HAP-1 (cell line): ENCODE measurements around the gene STX16.

Source experiments
- DNase-seq, 2 experiments: peaks; one replicate each; pipeline ENCODE4 v3.0.0-alpha.2; 2016 to 2020; ENCODE audit warnings: low spot score in 2 of 2
- H3K27me3 ChIP-seq: fragments of 250-450 bp; sonication (Bioruptor Pico); 2 replicates; pipeline ENCODE4 v1.5.1; 2020; ENCODE audit warnings: low read depth, mild to moderate bottlenecking, moderate library complexity
- H3K36me3 ChIP-seq: fragments of 250-450 bp; sonication (Bioruptor Pico); replicated peaks from 2 replicates; pipeline ENCODE4 v1.5.1; 2020; ENCODE audit warnings: mild to moderate bottlenecking
- H3K4me1 ChIP-seq: fragments of 250-450 bp; sonication (Bioruptor Pico); 2 replicates; pipeline ENCODE4 v1.5.1; 2020; ENCODE audit warnings: mild to moderate bottlenecking
- H3K4me3 ChIP-seq: fragments of 250-450 bp; sonication (Bioruptor Pico); 2 replicates; pipeline ENCODE4 v1.5.1; 2020; ENCODE audit warnings: mild to moderate bottlenecking, moderate library complexity
- H3K9me3 ChIP-seq: fragments of 250-450 bp; sonication (Bioruptor Pico); 2 replicates; pipeline ENCODE4 v1.5.1; 2020; ENCODE audit warnings: mild to moderate bottlenecking, moderate library complexity
- in situ Hi-C: fragments of 300-500 bp; cut with MboI; formaldehyde crosslinking; loops from 3 replicates; pipeline ENCODE4 v1.14.3; 2020; ENCODE audit warnings: low sequenced_read_pairs, inconsistent platforms, mixed read lengths

STX16 gene

GRCh38 chr20:58660855-58661597 is 9.9 kb downstream of the STX16 start:
- Histone ChIP-seq H3K4me3 (no peak overlapping the region), H3K4me1 (peaks cover 42% of the 10 kb centered on the region), H3K27me3 (no peaks in the 10 kb centered on the region), H3K9me3 (no peaks in the 10 kb centered on the region), H3K36me3 (peaks cover 5% of the 10 kb centered on the region)
- DNase-seq: no peak
- in situ Hi-C loops: no loop called here

- Histone ChIP-seq H3K36me3 (peaks cover 7% of the 10 kb centered on the region), H3K9me3 (no peaks in the 10 kb centered on the region), H3K4me3 (no peak overlapping the region), H3K27me3 (no peaks in the 10 kb centered on the region), H3K4me1 (peaks cover 40% of the 10 kb centered on the region)
- no peak for DNase-seq
- in situ Hi-C loops: no loop called here
Measured at GRCh38 chr20:58661598-58662473, 10.8 kb downstream of the STX16 start.

- peaks cover 29% of the 10 kb centered on the region for H3K4me1 ChIP-seq
- in situ Hi-C loops: no loop called here
Measured at GRCh38 chr20:58664331-58664730, 13.2 kb downstream of the STX16 start.

GRCh38 chr20:58664883-58665282 is 13.8 kb downstream of the STX16 start:
- in situ Hi-C loops: no loop called here
- Histone ChIP-seq H3K36me3 (peaks cover 22% of the 10 kb centered on the region), H3K4me3 (no peak overlapping the region), H3K4me1 (peaks cover 34% of the 10 kb centered on the region), H3K27me3 (no peaks in the 10 kb centered on the region), H3K9me3 (no peaks in the 10 kb centered on the region)
- DNase-seq: no peak

More at GRCh38 chr20:58664331-58664730, 13.2 kb downstream of the STX16 start:
- Histone ChIP-seq H3K4me3 (no peak overlapping the region), H3K9me3 (no peaks in the 10 kb centered on the region), H3K27me3 (no peaks in the 10 kb centered on the region), H3K36me3 (peaks cover 20% of the 10 kb centered on the region)
- no peak for DNase-seq

- Histone ChIP-seq H3K9me3 (no peaks in the 10 kb centered on the region), H3K4me3 (no peak overlapping the region), H3K27me3 (no peaks in the 10 kb centered on the region), H3K4me1 (peaks cover 38% of the 10 kb centered on the region), H3K36me3 (peaks cover 29% of the 10 kb centered on the region)
- in situ Hi-C loops: no loop called here
- DNase-seq: peak in 1 of 2 experiments; percentile 67
Measured at GRCh38 chr20:58665606-58666005, 14.5 kb downstream of the STX16 start.

GRCh38 chr20:58666702-58667101 is 15.6 kb downstream of the STX16 start:
- in situ Hi-C loops: no loop called here
- Histone ChIP-seq H3K27me3 (no peaks in the 10 kb centered on the region), H3K9me3 (no peaks in the 10 kb centered on the region), H3K4me1 (peaks cover 38% of the 10 kb centered on the region), H3K36me3 (peaks cover 32% of the 10 kb centered on the region), H3K4me3 (no peak overlapping the region)
- no peak for DNase-seq

GRCh38 chr20:58667975-58668374 is 16.9 kb downstream of the STX16 start:
- Histone ChIP-seq H3K9me3 (no peaks in the 10 kb centered on the region), H3K36me3 (peaks cover 41% of the 10 kb centered on the region), H3K4me1 (peaks cover 38% of the 10 kb centered on the region), H3K4me3 (no peak overlapping the region), H3K27me3 (no peaks in the 10 kb centered on the region)
- in situ Hi-C loops: no loop called here
- no peak for DNase-seq

GRCh38 chr20:58668901-58669286 is 17.8 kb downstream of the STX16 start:
- Histone ChIP-seq H3K4me1 (peaks cover 38% of the 10 kb centered on the region), H3K27me3 (no peaks in the 10 kb centered on the region), H3K36me3 (peaks cover 50% of the 10 kb centered on the region), H3K9me3 (no peaks in the 10 kb centered on the region), H3K4me3 (no peak overlapping the region)
- in situ Hi-C loops: no loop called here
- DNase-seq: no peak

GRCh38 chr20:58669287-58670006 is 18.4 kb downstream of the STX16 start:
- Histone ChIP-seq H3K27me3 (no peaks in the 10 kb centered on the region), H3K9me3 (no peaks in the 10 kb centered on the region), H3K36me3 (peaks cover 55% of the 10 kb centered on the region), H3K4me3 (no peak overlapping the region), H3K4me1 (peaks cover 35% of the 10 kb centered on the region)
- in situ Hi-C loops: no loop called here
- no peak for DNase-seq

- H3K27me3 ChIP-seq: no peaks in the 10 kb centered on the region
- H3K4me3 ChIP-seq: no peak overlapping the region
- DNase-seq: no peak
- H3K9me3 ChIP-seq: no peaks in the 10 kb centered on the region
- in situ Hi-C loops: no loop called here
- H3K36me3 ChIP-seq: peaks cover 62% of the 10 kb centered on the region
- H3K4me1 ChIP-seq: peaks cover 29% of the 10 kb centered on the region
Measured at GRCh38 chr20:58670102-58670501, 19.0 kb downstream of the STX16 start.

GRCh38 chr20:58670659-58671058 is 19.6 kb downstream of the STX16 start:
- no peak overlapping the region for H3K4me3 ChIP-seq
- no peak for DNase-seq
- peaks cover 67% of the 10 kb centered on the region for H3K36me3 ChIP-seq
- peaks cover 23% of the 10 kb centered on the region for H3K4me1 ChIP-seq
- in situ Hi-C loops: no loop called here
- H3K27me3 ChIP-seq: no peaks in the 10 kb centered on the region
- H3K9me3 ChIP-seq: no peaks in the 10 kb centered on the region

GRCh38 chr20:58673119-58673518 is 22.0 kb downstream of the STX16 start:
- Histone ChIP-seq H3K36me3 (peaks cover 82% of the 10 kb centered on the region), H3K27me3 (no peaks in the 10 kb centered on the region), H3K9me3 (no peaks in the 10 kb centered on the region), H3K4me1 (peaks cover 12% of the 10 kb centered on the region), H3K4me3 (no peak overlapping the region)
- in situ Hi-C loops: no loop called here
- no peak for DNase-seq

- peaks cover 71% of the 10 kb centered on the region for H3K36me3 ChIP-seq
- H3K27me3 ChIP-seq: no peaks in the 10 kb centered on the region
- DNase-seq: no peak
- no peaks in the 10 kb centered on the region for H3K9me3 ChIP-seq
- no peak overlapping the region for H3K4me3 ChIP-seq
- peaks cover under 1% of the 10 kb centered on the region for H3K4me1 ChIP-seq
- in situ Hi-C loops: loop anchor here (25.0 kb wide), 1 partner anchor 438 kb away; the partner anchor contains the start of gene ANKRD60
Measured at GRCh38 chr20:58675146-58675584, 24.1 kb downstream of the STX16 start.
